Endothelial cell of umbilical vein (primary cell): ENCODE measurements around the gene IQCN. TPM values are rescaled to one million over a fixed set of nuclear protein-coding genes. Genes with fewer than 3 reads are reported as not detected.

Source experiments
- BruUV-seq: library from RNA; stranded (reverse); fragments of 400-500 nt; replicated peaks from 2 replicates; lab custom pipeline; 2021; lab: Mats Ljungman, UMichigan
- CTCF ChIA-PET: fragments of 300-600, 350-600 bp; sonication (Branson Sonifier 250); formaldehyde crosslinking; loops from one replicate; lab custom pipeline; 2021; ENCODE audit warnings: antibody characterized with exemption, inconsistent platforms; lab: Charles Lee
- POLR2A ChIA-PET: fragments of 300-600, 350-600 bp; sonication (Branson Sonifier 250); formaldehyde crosslinking; loops from one replicate; lab custom pipeline; 2021; ENCODE audit warnings: antibody characterized with exemption, inconsistent platforms; lab: Charles Lee
- DNase-seq: peaks from one replicate; pipeline ENCODE4 v3.0.0-alpha.2; 2011; ENCODE audit warnings: low read depth, low spot score
- FAIRE-seq: peaks from 2 replicates; lab custom pipeline; 2011; peaks lifted over from hg19 to GRCh38; lab: Jason Lieb, UNC
- H2AFZ ChIP-seq: 2 replicates; pipeline ENCODE4 v1.6.0; 2012; ENCODE audit warnings: low read depth, low read length, control low read depth, inconsistent platforms
- H3K27ac ChIP-seq: 2 replicates; pipeline ENCODE4 v1.5.1; 2011; ENCODE audit warnings: low read depth, mild to moderate bottlenecking, control low read depth, low read length, moderate library complexity; ENCODE audit not compliant: insufficient read depth
- H3K27me3 ChIP-seq, 2 experiments: 2 replicates each; pipeline versions ENCODE4 v1.6.0 to v1.6.1; 2011; ENCODE audit warnings: low read length in 2 of 2, mixed read lengths in 1 of 2; ENCODE audit not compliant: control insufficient read depth in 2 of 2, insufficient read depth in 2 of 2
- H3K36me3 ChIP-seq, 2 experiments: 2 replicates in 1 of 2; 3 replicates in 1 of 2; pipeline ENCODE4 v1.5.1; 2011; ENCODE audit warnings: low read length in 2 of 2, mild to moderate bottlenecking in 1 of 2, moderate library complexity in 1 of 2; ENCODE audit not compliant: control insufficient read depth in 2 of 2, insufficient read depth in 2 of 2; ENCODE audit errors: extremely low read depth in 1 of 2
- H3K4me1 ChIP-seq: 3 replicates; pipeline ENCODE4 v1.5.1; 2011; ENCODE audit warnings: mild to moderate bottlenecking, low read length; ENCODE audit not compliant: control insufficient read depth, insufficient read depth; ENCODE audit errors: extremely low read depth
- H3K4me2 ChIP-seq: 2 replicates; pipeline ENCODE4 v1.6.1; 2011; ENCODE audit warnings: low read length, control low read depth, mixed read lengths; ENCODE audit not compliant: insufficient read depth
- H3K4me3 ChIP-seq, 3 experiments: fragments of 200-600 bp in 1 of 3; sonication (generic), shearing (Covaris generic) in 1 of 3; replicated peaks in 1 of 3; 2 replicates each; pipeline ENCODE4 v1.5.1; 2011 to 2016; ENCODE audit warnings: control low read depth in 3 of 3, low read length in 3 of 3, mild to moderate bottlenecking in 2 of 3, inconsistent platforms in 1 of 3, low read depth in 1 of 3, moderate library complexity in 1 of 3; ENCODE audit not compliant: insufficient read depth in 1 of 3
- H3K79me2 ChIP-seq: 2 replicates; pipeline ENCODE4 v1.6.0; 2012; ENCODE audit warnings: low read length, inconsistent platforms; ENCODE audit not compliant: control insufficient read depth, insufficient read depth
- H3K9ac ChIP-seq: replicated peaks from 2 replicates; pipeline ENCODE3; 2011; ENCODE audit warnings: low read length, control low read depth; ENCODE audit not compliant: insufficient read depth; ENCODE audit errors: extremely low read depth
- H3K9me1 ChIP-seq: replicated peaks from 3 replicates; pipeline ENCODE4 v1.6.0; 2011; ENCODE audit warnings: mild to moderate bottlenecking, low read length; ENCODE audit not compliant: control insufficient read depth, insufficient read depth; ENCODE audit errors: extremely low read depth
- H3K9me3 ChIP-seq: replicated peaks from 2 replicates; pipeline ENCODE4 v1.5.1; 2012; ENCODE audit warnings: low read length, inconsistent platforms; ENCODE audit not compliant: control insufficient read depth, insufficient read depth
- H4K20me1 ChIP-seq: replicated peaks from 2 replicates; pipeline ENCODE3; 2011; ENCODE audit warnings: mild to moderate bottlenecking, low read length; ENCODE audit not compliant: control insufficient read depth, insufficient read depth; ENCODE audit errors: extremely low read depth
- CTCF ChIP-seq, 2 donors: IDR thresholded peaks; 1 replicate in 1 of 2; 2 replicates in 1 of 2; pipeline ENCODE4 v1.5.1; 2011; ENCODE audit warnings: low read length in 2 of 2, mild to moderate bottlenecking in 2 of 2, moderate library complexity in 2 of 2, control low read depth in 1 of 2, inconsistent platforms in 1 of 2, low read depth in 1 of 2; ENCODE audit not compliant: insufficient read depth in 1 of 2; ENCODE audit errors: extremely low read depth in 1 of 2
- EZH2 ChIP-seq: IDR thresholded peaks from 2 replicates; pipeline ENCODE4 v1.6.1; 2012; ENCODE audit warnings: borderline replicate concordance, low read depth, mild to moderate bottlenecking, moderate library complexity, low read length, inconsistent platforms; ENCODE audit not compliant: severe bottlenecking
- FOS ChIP-seq: IDR thresholded peaks from 2 replicates; pipeline ENCODE4 v1.6.1; 2011; ENCODE audit warnings: mild to moderate bottlenecking, low read length, moderate library complexity, borderline replicate concordance; ENCODE audit not compliant: insufficient read depth
- GATA2 ChIP-seq: IDR thresholded peaks from 2 replicates; pipeline ENCODE4 v1.7.0; 2011; ENCODE audit warnings: low read depth, mild to moderate bottlenecking, moderate library complexity, mixed read lengths, low read length; ENCODE audit not compliant: insufficient read length, insufficient read depth
- JUN ChIP-seq: IDR thresholded peaks from 2 replicates; pipeline ENCODE4 v1.6.1; 2011; ENCODE audit warnings: borderline replicate concordance, low read depth; ENCODE audit not compliant: insufficient read length, insufficient read depth
- MAX ChIP-seq: IDR thresholded peaks from 2 replicates; pipeline ENCODE4 v1.6.1; 2011; ENCODE audit not compliant: insufficient read depth, insufficient read length
- MYC ChIP-seq: IDR thresholded peaks from one replicate; pipeline ENCODE4 v1.6.1; 2011; ENCODE audit warnings: mild to moderate bottlenecking, low read depth, low read length
- POLR2A ChIP-seq: IDR thresholded peaks from 2 replicates; pipeline ENCODE4 v1.6.1; 2012; ENCODE audit warnings: low read depth, mild to moderate bottlenecking, control low read depth, low read length
- POLR2AphosphoS5 ChIP-seq: IDR thresholded peaks from 2 replicates; pipeline ENCODE4 v1.6.1; 2012; ENCODE audit warnings: low read depth, mild to moderate bottlenecking, control low read depth, low read length, moderate library complexity; ENCODE audit not compliant: insufficient read depth
- dilution Hi-C: fragments of 300-500 bp; cut with MboI; formaldehyde crosslinking; loops from one replicate; pipeline ENCODE4 v1.15.0; 2019; ENCODE audit warnings: low sequenced_read_pairs; ENCODE audit not compliant: extremely low pct_ligation_motif_present
- intact Hi-C: fragments of 100-400 bp; cut with micrococcal nuclease; formaldehyde crosslinking; loops from one replicate; pipeline ENCODE4 v1.10.0; 2022
- polyA plus RNA-seq, 4 experiments: library from polyadenylated mRNA; depleted of rRNA in 3 of 4; stranded (reverse) in 3 of 4; unstranded in 1 of 4; fragments of >200 nt; gene quantifications; 2 replicates each; pipeline versions ENCODE4 v1.2.1 to v1.2.3, GENCODE V29; 2011 to 2012; ENCODE audit warnings: missing spikeins in 1 of 4
- total RNA-seq: library from RNA; stranded (reverse); gene quantifications from 2 replicates; pipeline ENCODE4 v1.2.3, GENCODE V29; 2021

IQCN gene
- total and polyA plus RNA-seq, 2 donors (not counting 3 experiments of a cell fraction or from before 2014, with no cell fraction given) = 1.5 to 3.0 TPM

GRCh38 chr19:18251587-18252369 is 22.5 kb downstream of the IQCN start:
- Histone ChIP-seq H3K27ac (no peak overlapping the region), H3K9me1 (no peaks in the 10 kb centered on the region), H3K27me3 (peaks cover 0 to 8% of the 10 kb centered on the region in 2 experiments), H3K9me3 (no peaks in the 10 kb centered on the region), H3K79me2 (no peaks in the 10 kb centered on the region), H3K9ac (no peak overlapping the region), H3K4me1 (no peaks in the 10 kb centered on the region), H3K4me2 (no peak overlapping the region), H4K20me1 (no peaks in the 10 kb centered on the region), H3K4me3 (no peak overlapping the region), H2AFZ (no peak overlapping the region), H3K36me3 (no peaks in the 10 kb centered on the region)
- ChIA-PET POLR2A (interaction anchor here (0.6 to 2.3 kb wide), 4 partner anchors 30 to 244 kb away, joined by 3 to 6 read pairs (median 4); partner anchors contain the start of genes ARRDC2 and JUND), CTCF (interaction anchor here (0.5 to 11.3 kb wide), 56 partner anchors 10 to 314 kb away, joined by 3 to 296 read pairs (median 4); partner anchors contain the start of genes ARRDC2, MPV17L2, PDE4C and PIK3R2)
- BruUV-seq = no TSS peak
- FAIRE-seq (peak; percentile 89), DNase-seq (peak; percentile 70)
- intact Hi-C loops = loop anchor here (1.0 to 5.0 kb wide), 4 partner anchors 43 to 244 kb away; partner anchors contain the start of gene ARRDC2
- dilution Hi-C loops = no loop called here
- TF ChIP-seq POLR2A (no peak), CTCF (IDR thresholded peaks at IDR 0.05; ENCODE audit: extremely low read depth in 1 of 2, insufficient read depth in 1 of 2, low read depth in 1 of 2, low read length in 2 of 2) (peak; percentile 82 to 92)

- intact Hi-C loops = loop anchor here (5.0 kb wide), 1 partner anchor 243 kb away; the partner anchor contains the start of gene ARRDC2
- ChIA-PET CTCF (interaction anchor here (0.9 to 11.3 kb wide), 6 partner anchors 25 to 138 kb away, joined by 3 to 296 read pairs (median 14); no protein-coding TSS in a partner anchor), POLR2A (interaction anchor here (0.6 kb wide), 1 partner anchor 21 kb away, joined by 4 read pairs; no protein-coding TSS in a partner anchor)
- Histone ChIP-seq H3K9ac (no peak overlapping the region), H4K20me1 (no peaks in the 10 kb centered on the region), H3K27ac (no peak overlapping the region), H3K4me1 (no peaks in the 10 kb centered on the region), H3K79me2 (no peaks in the 10 kb centered on the region), H2AFZ (no peak overlapping the region), H3K9me1 (no peaks in the 10 kb centered on the region), H3K36me3 (no peaks in the 10 kb centered on the region), H3K4me3 (no peak overlapping the region), H3K27me3 (peaks cover 0 to 6% of the 10 kb centered on the region in 2 experiments), H3K4me2 (no peak overlapping the region), H3K9me3 (no peaks in the 10 kb centered on the region)
- dilution Hi-C loops = no loop called here
- FAIRE-seq (no peak), DNase-seq (no peak)
- BruUV-seq = no TSS peak
- TF ChIP-seq CTCF (IDR thresholded peaks at IDR 0.05; ENCODE audit: extremely low read depth in 1 of 2, insufficient read depth in 1 of 2, low read depth in 1 of 2, low read length in 2 of 2) = no peak
- no peak for TF ChIP-seq POLR2AphosphoS5
- no peak for TF ChIP-seq MYC
- TF ChIP-seq GATA2 = no peak
- no peak for TF ChIP-seq POLR2A
- TF ChIP-seq MAX = no peak
- TF ChIP-seq JUN = no peak
- TF ChIP-seq FOS = no peak
- no peak for TF ChIP-seq EZH2
Measured at GRCh38 chr19:18249834-18250233, 24.4 kb downstream of the IQCN start.
